SK-N-MC (cell line): ENCODE data around the gene PTPRM.

Source experiments
- EZH2 ChIP-seq: fragments of 200-600 bp; sonication (generic); IDR thresholded peaks from one replicate; pipeline ENCODE4 v1.6.1; 2017; ENCODE audit warnings: antibody characterized with exemption
- FOXP2 ChIP-seq: optimal IDR thresholded peaks from 2 replicates; pipeline ENCODE3; 2011; ENCODE audit warnings: mild to moderate bottlenecking, moderate library complexity; ENCODE audit not compliant: insufficient read depth; ENCODE audit errors: extremely low read length, control extremely low read depth
- POLR2AphosphoS5 ChIP-seq: IDR thresholded peaks from 2 replicates; pipeline ENCODE4 v1.6.1; 2012; ENCODE audit warnings: mild to moderate bottlenecking, low read depth, low read length, borderline replicate concordance

DNA sequence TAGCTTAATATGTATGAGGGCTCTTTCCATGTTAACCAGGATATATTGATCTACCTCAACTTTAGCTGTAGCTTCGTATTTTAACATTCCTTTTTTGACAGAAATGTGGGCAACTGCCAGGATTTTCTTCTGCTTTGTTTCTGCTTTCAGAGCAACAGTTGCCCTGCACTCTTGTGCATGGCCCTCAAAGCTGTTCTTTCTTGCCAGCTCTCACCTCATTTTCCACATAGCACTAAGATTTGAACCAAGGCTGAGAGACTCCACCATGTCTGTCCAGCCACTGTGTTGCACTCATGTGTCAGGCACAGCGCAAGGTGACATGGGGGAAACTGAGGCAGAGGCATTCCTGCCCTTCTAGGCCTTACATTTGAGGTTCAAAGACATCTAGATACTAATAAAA lies 619.3 kb downstream of the PTPRM start:
- no peak for TF ChIP-seq EZH2
- no peak for TF ChIP-seq POLR2AphosphoS5
- TF ChIP-seq FOXP2, result no peak
